Heart left ventricle (tissue), 16 donors: ENCODE results near the gene TMEM253. TPM values are rescaled to one million over a fixed set of nuclear protein-coding genes. Genes with fewer than 3 reads are reported as not detected.

ENCODE experiments used
- ATAC-seq, 4 donors: fragments of 200-7000 bp; cut with Tn5 transposase; one replicate each; pipeline ENCODE4 v1.9.1; 2020 to 2022; ENCODE audit warnings: moderate library complexity in 4 of 4, mild to moderate bottlenecking in 3 of 4, moderate number of reproducible peaks in 1 of 4
- DNase-seq, 5 donors: peaks; one replicate each; pipeline ENCODE4 v3.0.0-alpha.2; 2020
- H3K27ac ChIP-seq, 12 donors: fragments of 200-600 bp; sonication (generic) in 4 of 12; one replicate each; pipeline versions ENCODE4 v1.5.0 to v1.8.0; 2016 to 2022; ENCODE audit warnings: mild to moderate bottlenecking in 2 of 12
- H3K27me3 ChIP-seq, 9 donors: fragments of 200-600 bp; sonication (generic) in 2 of 9; one replicate each; pipeline versions ENCODE4 v1.5.1 to v1.8.0; 2016 to 2022; ENCODE audit warnings: mild to moderate bottlenecking in 3 of 9
- H3K36me3 ChIP-seq, 9 donors: fragments of 200-600 bp; sonication (generic) in 2 of 9; one replicate each; pipeline versions ENCODE4 v1.5.0 to v1.8.0; 2018 to 2022; ENCODE audit warnings: mild to moderate bottlenecking in 2 of 9
- H3K4me1 ChIP-seq, 12 donors: fragments of 200-600 bp; sonication (generic) in 4 of 12; one replicate each; pipeline versions ENCODE4 v1.5.0 to v1.8.0; 2016 to 2022; ENCODE audit warnings: mild to moderate bottlenecking in 3 of 12
- H3K4me3 ChIP-seq, 12 donors: fragments of 200-600 bp; sonication (generic) in 4 of 12; one replicate each; pipeline versions ENCODE4 v1.5.0 to v1.8.0; 2017 to 2022; ENCODE audit warnings: mild to moderate bottlenecking in 9 of 12, moderate library complexity in 4 of 12
- H3K9me3 ChIP-seq, 12 donors: fragments of 200-600 bp; sonication (generic) in 4 of 12; one replicate each; pipeline versions ENCODE4 v1.5.0 to v1.8.0; 2016 to 2022; ENCODE audit warnings: mild to moderate bottlenecking in 1 of 12
- POLR2A ChIP-seq, 2 donors: fragments of 450-650 bp; IDR thresholded peaks; one replicate each; pipeline ENCODE4 v1.6.1; 2017; ENCODE audit warnings: antibody characterized with exemption in 2 of 2, mild to moderate bottlenecking in 2 of 2, moderate library complexity in 2 of 2
- WGBS, 4 donors: extraction: QIAGEN DNeasy Blood & Tissue Kit in 2 of 4; methylation state at CpG; one replicate each; pipeline versions ENCODE4 v1.1.5 to v1.1.7; 2013 to 2018; 5-methylcytosine and 5-hydroxymethylcytosine counted together
- intact Hi-C, 10 donors: fragments of 100-400 bp; cut with DNase I; formaldehyde crosslinking; loops; one replicate each; pipeline versions ENCODE4 v1.11.1 to v1.14.2; 2022
- polyA plus RNA-seq, 2 donors: library from polyadenylated mRNA; stranded (reverse); fragments of 200-250 nt; gene quantifications; one replicate each; pipeline ENCODE4 v1.2.3, GENCODE V29; 2013
- total RNA-seq, 9 donors: library from RNA; depleted of rRNA in 2 of 9; stranded (reverse); fragments of >200 nt in 2 of 9; fragmentation: NEBNext Ultra II Directional in 3 of 9; extraction: Animal tissue kit (Norgen Biotek cat#: 25700) in 3 of 9; gene quantifications; one replicate each; pipeline versions ENCODE4 v1.1.0 to v1.2.4, GENCODE V29; 2016 to 2023
- TF ChIP-seq, protein P1 (sequence below), 12 donors: fragments of 200-600 bp; sonication (generic) in 4 of 12; IDR thresholded peaks; one replicate each; pipeline versions ENCODE4 v1.5.0 to v1.8.0; 2018 to 2022; ENCODE audit warnings: antibody characterized with exemption in 12 of 12, mild to moderate bottlenecking in 5 of 12
- donor health status: ischemic (EF 13 %, LVEDD 7.1; RV severe dilation, severe dysfunction).
- donor health status: healthy with polysubstance abuse.
- donor health status: DM: no; HTN: yes; CAD: no.
- donor health status: DM: no; HTN: no; CAD: no.
- donor health status: ischemic (EF 25% LVEDD 6.9; RV normal size, moderate dysfunction).
- donor health status: ischemic (EF 25% LVEDD 5.7; RV mildly dilated, moderate dysfunction).
- donor health status: healthy.
- donor health status: DM: yes; HTN: yes; CAD: no.
- donor health status: ischemic (EF 35%, LVEDD 5.7; RV mildly dilated, moderate dysfunction).
- donor health status: nonischemic (EF 11% LVEDD 7.7; RV severe dilation, severe dysfunction).
- donor health status: DM: yes; HTN: yes; CAD: no.
- donor health status: PGD.
- donor health status: ischemic (EF 29% LVEDD 5.4; RV normal size, mild dysfunction).
- donor health status: nonischemic (EF 23%, LVEDD 6.1; RV moderate dilation, normal function).

The TMEM253 gene
- total and polyA plus RNA-seq, 11 donors, result 0.19 to 0.79 (median 0.36) TPM; not detected in 3

- peaks cover 0 to 3% (median 0%) of the 10 kb centered on the region in 9 donors for H3K27me3 ChIP-seq
- no peaks in the 10 kb centered on the region for H3K9me3 ChIP-seq
- peaks cover 0 to 33% (median 22%) of the 10 kb centered on the region in 12 donors for H3K4me1 ChIP-seq
- TF ChIP-seq, protein P1, sequence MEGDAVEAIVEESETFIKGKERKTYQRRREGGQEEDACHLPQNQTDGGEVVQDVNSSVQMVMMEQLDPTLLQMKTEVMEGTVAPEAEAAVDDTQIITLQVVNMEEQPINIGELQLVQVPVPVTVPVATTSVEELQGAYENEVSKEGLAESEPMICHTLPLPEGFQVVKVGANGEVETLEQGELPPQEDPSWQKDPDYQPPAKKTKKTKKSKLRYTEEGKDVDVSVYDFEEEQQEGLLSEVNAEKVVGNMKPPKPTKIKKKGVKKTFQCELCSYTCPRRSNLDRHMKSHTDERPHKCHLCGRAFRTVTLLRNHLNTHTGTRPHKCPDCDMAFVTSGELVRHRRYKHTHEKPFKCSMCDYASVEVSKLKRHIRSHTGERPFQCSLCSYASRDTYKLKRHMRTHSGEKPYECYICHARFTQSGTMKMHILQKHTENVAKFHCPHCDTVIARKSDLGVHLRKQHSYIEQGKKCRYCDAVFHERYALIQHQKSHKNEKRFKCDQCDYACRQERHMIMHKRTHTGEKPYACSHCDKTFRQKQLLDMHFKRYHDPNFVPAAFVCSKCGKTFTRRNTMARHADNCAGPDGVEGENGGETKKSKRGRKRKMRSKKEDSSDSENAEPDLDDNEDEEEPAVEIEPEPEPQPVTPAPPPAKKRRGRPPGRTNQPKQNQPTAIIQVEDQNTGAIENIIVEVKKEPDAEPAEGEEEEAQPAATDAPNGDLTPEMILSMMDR (IDR thresholded peaks at IDR 0.05), result no peak
- H3K27ac ChIP-seq, result no peak overlapping the region
- ATAC-seq (no peak), DNase-seq (no peak)
- H3K4me3 ChIP-seq, result no peak overlapping the region
- intact Hi-C loops, result loop anchor here in 1 of 10 donors (2.0 kb wide), 1 partner anchor 17 kb away; no protein-coding TSS in a partner anchor
- WGBS, 4 donors, result 90 to 100% (median 95%) methylated on average over 2 to 9 of the region's 9 CpGs
- peaks cover 0 to 64% (median 56%) of the 10 kb centered on the region in 9 donors for H3K36me3 ChIP-seq
These were observed 26.9 kb upstream of the TMEM253 start for GRCh38 chr14:21073921-21074320.

GRCh38 chr14:21074398-21075272, 26.2 kb upstream of the TMEM253 start:
- intact Hi-C loops, result no loop called here
- DNase-seq (no peak), ATAC-seq (no peak)
- no peaks in the 10 kb centered on the region for H3K9me3 ChIP-seq
- no peak overlapping the region for H3K27ac ChIP-seq
- H3K27me3 ChIP-seq, result no peaks in the 10 kb centered on the region
- peaks cover 0 to 26% (median 16%) of the 10 kb centered on the region in 12 donors for H3K4me1 ChIP-seq
- H3K4me3 ChIP-seq, result no peak overlapping the region
- 87 to 93% (median 91%) methylated on average over 25 to 26 of the region's 26 CpGs for WGBS, 4 donors
- H3K36me3 ChIP-seq, result peaks cover 0 to 71% (median 64%) of the 10 kb centered on the region in 9 donors
- TF ChIP-seq POLR2A (IDR thresholded peaks at IDR 0.05), result no peak

- WGBS, 4 donors, result 85 to 88% (median 87%) methylated on average over 9 of the region's 9 CpGs
- intact Hi-C loops, result no loop called here
- peaks cover 0 to 82% (median 74%) of the 10 kb centered on the region in 9 donors for H3K36me3 ChIP-seq
- DNase-seq (no peak), ATAC-seq (no peak)
- H3K27me3 ChIP-seq, result no peaks in the 10 kb centered on the region
- H3K4me1 ChIP-seq, result peaks cover 0 to 21% (median 14%) of the 10 kb centered on the region in 12 donors
- H3K9me3 ChIP-seq, result no peaks in the 10 kb centered on the region
- no peak overlapping the region for H3K4me3 ChIP-seq
- TF ChIP-seq, protein P1 (IDR thresholded peaks at IDR 0.05), result no peak
- TF ChIP-seq POLR2A (IDR thresholded peaks at IDR 0.05), result no peak
- H3K27ac ChIP-seq, result no peak overlapping the region
These were observed 25.0 kb upstream of the TMEM253 start for GRCh38 chr14:21075719-21076437.

GRCh38 chr14:21077672-21078071, 23.2 kb upstream of the TMEM253 start:
- H3K36me3 ChIP-seq, result peaks cover 0 to 99% (median 91%) of the 10 kb centered on the region in 9 donors
- DNase-seq (no peak), ATAC-seq (no peak)
- H3K4me3 ChIP-seq, result no peak overlapping the region
- 77 to 88% (median 85%) methylated on average over 2 of the region's 2 CpGs for WGBS, 4 donors
- intact Hi-C loops, result no loop called here
- H3K27ac ChIP-seq, result no peak overlapping the region
- H3K27me3 ChIP-seq, result no peaks in the 10 kb centered on the region
- peaks cover 0 to 7% (median 3%) of the 10 kb centered on the region in 12 donors for H3K4me1 ChIP-seq
- H3K9me3 ChIP-seq, result no peaks in the 10 kb centered on the region
- TF ChIP-seq, protein P1 (IDR thresholded peaks at IDR 0.05), result no peak
- TF ChIP-seq POLR2A (IDR thresholded peaks at IDR 0.05), result no peak
